HG02759 (cell line): ENCODE measurements around the gene PHF13.
"Not testable (repeated sequence)": the region's sequence is repeated elsewhere in the genome, so short reads cannot be mapped to it uniquely, and the experiment has no call there.

Source experiments
- ATAC-seq: cut with Tn5 transposase; IDR thresholded peaks from one replicate; pipeline ENCODE4 v1.9.1; 2021; ENCODE audit warnings: mild to moderate bottlenecking, moderate library complexity; ENCODE audit not compliant: unreplicated experiment

PHF13 gene

DNA sequence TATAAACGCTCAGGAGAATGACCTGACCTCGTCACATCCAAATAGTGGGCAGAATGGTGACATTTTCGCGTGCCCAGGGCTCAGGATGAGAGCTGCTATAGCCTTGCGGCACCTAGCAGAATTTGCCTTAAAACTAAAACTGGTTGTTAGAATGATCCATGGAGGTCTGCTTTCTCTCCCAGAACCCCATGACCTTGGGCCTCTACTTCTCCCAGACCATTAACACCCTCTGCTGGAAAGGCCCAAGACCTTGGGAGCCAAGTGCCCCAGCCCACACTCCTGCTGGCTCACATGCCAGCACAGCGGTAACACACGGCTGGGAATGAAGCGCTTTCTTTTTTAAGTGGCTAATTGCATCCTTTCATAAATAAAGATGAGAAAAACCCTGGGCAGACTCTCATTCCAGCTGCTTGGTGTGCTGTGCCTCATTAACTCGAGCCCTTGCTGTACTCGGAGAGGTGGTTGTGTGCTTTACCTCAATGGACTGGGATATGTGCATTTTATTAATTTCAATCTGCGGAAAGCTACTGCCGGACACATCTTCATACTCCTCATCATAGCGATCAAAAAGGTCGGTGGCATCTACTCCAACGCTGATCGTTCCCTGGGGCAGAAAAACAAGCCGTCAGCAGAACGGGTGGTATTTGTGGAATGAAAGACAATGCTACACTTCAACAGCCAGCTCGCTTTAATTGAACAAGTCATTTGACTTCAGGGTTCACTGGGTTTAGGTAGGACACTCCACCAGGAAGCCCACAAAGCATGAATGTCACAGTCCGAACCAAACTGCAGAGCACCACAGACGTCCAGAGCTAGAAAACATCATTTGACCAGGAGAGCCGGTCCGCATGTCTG lies 40.1 kb downstream of the PHF13 start:
- no peak for ATAC-seq

- no peak for ATAC-seq
These were observed 43.6 kb downstream of the PHF13 start for GRCh38 chr1:6657138-6657537.

DNA sequence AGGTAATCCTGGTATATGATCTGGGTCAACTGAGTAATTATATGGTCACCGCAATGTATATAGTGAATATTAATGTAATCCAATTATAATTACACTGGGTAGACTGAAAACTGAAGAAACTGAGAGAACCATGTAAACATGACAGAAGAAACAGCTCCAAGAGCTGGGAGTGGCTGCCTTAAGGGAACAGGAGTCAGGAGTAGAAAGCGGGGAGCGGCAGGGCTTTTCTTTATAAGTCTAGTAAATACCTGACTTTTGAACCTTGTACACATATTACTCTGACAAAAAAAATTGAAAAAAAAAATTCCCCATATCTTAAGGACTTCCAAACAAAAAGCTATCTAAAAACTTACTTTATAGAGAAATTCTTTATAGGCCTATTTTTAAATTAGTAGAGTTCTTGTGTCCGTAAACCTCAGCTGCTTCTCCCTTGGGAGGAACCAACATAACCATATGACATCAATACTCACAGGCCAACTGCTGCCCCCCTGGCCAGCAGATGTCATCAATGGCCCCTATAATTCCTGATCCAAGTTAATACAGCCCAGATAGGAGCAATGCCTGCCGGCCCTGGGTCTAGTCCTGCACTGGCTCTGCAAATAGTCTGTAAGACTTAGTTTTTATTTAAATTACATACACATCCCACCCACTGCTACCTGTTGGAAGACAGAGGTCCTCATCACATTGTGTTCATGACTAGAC lies 45.0 kb downstream of the PHF13 start:
- ATAC-seq: no peak

- ATAC-seq: no peak
These were observed 47.0 kb downstream of the PHF13 start for GRCh38 chr1:6660415-6661049.

DNA sequence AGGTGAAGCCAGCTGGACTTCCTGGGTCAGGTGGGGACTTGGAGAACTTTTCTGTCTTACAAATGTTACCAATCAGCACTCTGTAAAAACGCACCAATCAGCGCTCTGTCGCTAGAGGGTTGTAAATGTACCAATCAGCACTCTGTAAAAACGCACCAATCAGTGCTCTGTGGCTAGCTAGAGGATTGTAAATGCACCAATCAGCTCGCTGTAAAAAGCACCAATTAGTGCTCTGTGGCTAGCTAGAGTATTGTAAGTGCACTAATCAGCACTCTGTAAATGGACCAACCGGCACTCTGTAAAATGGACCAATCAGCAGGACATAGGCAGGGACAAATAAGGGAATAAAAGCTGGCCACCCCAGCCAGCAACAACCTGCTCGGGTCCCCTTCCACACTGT lies 48.9 kb downstream of the PHF13 start:
- ATAC-seq: not testable (repeated sequence)

DNA sequence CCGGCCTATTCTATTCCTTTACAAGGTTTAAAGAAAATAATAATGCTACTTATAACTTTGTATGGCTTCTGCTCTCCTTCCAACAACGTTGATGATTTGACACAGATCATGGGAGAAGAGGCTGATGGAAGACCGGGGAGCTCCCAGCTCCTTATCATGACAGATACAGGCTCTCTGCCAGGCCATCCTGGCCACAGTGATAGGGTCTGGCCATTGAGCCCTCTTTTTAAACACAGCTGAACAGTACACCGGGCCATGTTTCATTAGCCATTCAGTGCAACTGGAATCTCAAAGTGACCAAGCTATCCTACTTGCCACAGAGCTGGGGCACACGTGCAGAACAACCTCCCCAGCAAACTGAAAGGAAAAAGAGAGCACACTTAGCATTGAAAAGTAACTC lies 53.2 kb downstream of the PHF13 start:
- ATAC-seq: no peak

GRCh38 chr1:6667139-6667538 lies 53.6 kb downstream of the PHF13 start:
- ATAC-seq: no peak

GRCh38 chr1:6668503-6668902 lies 55.0 kb downstream of the PHF13 start:
- no peak for ATAC-seq

DNA sequence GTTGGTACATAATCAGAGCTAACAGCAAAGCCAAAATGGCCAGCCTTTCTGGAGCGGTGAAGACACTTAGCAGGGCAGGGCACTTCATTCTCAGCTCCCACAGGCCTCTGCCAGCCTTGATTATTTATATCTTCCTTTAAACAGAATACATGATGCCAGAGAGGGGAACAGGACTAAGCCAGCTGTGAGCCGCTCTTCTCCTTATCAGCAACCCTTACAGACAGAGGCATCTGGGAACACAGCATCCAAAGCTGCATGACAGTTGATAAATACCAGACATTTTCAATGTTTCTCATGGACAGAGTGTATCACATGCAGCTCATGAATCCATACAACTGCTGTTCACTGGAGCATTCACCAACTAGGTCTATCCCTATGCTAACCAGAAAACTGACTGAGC lies 59.0 kb downstream of the PHF13 start:
- ATAC-seq: no peak
